ENCODE measurements around the gene EMP3.
"Not testable (repeated sequence)": the region's sequence is repeated elsewhere in the genome, so short reads cannot be mapped to it uniquely, and the experiment has no call there.

EMP3 gene, protein sequence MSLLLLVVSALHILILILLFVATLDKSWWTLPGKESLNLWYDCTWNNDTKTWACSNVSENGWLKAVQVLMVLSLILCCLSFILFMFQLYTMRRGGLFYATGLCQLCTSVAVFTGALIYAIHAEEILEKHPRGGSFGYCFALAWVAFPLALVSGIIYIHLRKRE

DNA sequence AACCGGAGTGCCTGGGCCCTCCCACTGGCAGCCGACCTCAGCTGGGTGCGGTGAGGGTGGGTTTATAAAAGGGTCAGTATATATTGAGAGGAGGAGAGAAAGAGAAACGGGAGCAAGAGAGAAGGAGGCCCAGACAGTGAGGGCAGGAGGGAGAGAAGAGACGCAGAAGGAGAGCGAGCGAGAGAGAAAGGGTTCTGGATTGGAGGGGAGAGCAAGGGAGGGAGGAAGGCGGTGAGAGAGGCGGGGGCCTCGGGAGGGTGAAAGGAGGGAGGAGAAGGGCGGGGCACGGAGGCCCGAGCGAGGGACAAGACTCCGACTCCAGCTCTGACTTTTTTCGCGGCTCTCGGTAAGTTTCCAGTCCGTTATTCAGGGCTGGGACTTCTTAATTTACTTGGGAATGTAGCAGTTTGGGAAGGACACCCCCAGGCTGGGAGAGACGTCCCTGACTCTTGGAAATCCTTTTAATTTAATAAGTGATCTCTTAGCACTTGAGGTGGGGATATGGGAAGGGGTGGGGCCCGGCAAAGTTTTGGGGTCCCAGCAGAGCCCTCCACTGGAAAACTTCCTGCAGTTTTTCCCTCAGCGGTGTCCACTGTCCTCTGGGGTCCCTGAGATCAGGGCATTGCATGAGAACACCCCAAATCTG, at the start of gene EMP3:
Gene EMP3, plus strand, starts transcription at position 288 of the 646 bp plus-strand sequence. CDS start 1,293 bp downstream, outside the sequence.
- peak; percentile 90 for FAIRE-seq

GRCh38 chr19:48279747-48280146, 45.6 kb upstream of the EMP3 start:
- FAIRE-seq, result no peak

DNA sequence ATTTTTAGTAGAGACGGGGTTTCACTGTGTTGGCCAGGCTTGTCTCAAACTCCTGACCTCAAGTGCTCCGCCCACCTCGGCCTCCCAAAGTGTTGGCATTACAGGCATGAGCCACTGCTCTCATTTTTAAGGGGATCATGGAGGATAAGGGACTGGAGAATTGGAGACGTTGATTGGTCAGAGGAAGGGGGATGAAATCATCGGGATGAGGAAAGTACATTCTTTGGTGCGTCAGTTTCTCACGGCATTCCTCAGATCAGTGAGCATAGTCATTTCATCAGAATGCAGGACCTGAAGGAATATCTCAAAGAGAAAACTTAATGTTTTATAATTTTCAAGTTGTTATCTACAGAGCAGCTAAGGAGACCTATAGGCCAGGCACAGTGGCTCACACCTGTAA, 41.4 kb upstream of the EMP3 start:
- no peak for FAIRE-seq

DNA sequence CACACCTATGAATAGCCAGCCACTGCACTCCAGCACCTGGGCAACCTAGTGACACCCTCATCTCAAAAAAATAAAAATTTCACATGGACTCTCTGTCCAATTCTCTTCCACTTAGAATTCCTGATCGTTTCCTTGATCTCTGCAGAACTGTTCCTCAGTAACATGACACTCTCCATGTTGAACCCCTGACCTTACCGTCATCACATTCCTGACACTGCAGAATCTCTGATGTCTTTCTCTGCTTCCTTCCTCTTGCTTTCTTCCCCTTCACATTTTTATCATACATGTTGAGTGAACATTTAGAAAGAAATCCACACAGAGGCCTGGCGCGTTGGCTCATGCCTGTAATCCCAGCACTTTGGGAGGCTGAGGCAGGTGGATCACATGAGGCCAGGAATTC, 40.5 kb upstream of the EMP3 start:
- FAIRE-seq, result no peak

DNA sequence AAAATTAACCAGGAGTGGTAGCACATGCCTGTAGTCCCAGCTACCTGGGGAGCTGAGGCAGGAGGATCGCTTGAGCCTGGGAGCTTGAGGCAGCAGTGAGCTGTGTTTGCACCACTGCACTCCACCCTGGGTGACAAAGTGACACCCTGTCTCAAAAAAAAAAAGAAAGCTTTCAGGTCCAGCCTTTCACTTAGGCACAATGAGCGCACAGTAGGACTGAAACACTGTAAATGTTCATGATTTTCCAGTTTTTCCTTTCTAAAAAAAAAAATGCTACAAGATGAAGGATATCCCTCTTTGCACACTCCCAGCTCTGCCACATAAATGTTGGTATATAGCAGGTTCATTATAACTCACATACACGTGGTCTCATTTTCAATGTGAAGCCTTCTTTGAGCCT, 37.6 kb upstream of the EMP3 start:
- FAIRE-seq, result no peak

DNA sequence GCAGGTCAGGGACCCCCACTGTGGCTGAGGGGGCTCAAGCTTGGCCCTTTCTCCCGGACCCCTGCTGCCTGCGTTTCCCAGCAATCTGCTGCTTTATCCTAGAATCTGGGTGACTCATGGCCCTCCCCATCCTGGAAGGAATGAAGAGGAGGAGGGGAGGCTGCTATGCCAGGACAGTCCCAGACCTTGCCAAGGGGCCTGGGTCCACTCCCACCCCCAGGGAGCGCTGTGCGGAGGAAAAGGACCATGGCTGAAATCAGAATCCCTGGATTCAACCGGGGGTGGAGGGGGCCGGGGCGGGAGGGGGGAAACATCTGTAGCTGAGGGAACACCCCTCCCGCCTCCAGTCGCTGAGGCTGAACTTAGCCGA, 35.0 kb upstream of the EMP3 start:
- FAIRE-seq, result no peak

DNA sequence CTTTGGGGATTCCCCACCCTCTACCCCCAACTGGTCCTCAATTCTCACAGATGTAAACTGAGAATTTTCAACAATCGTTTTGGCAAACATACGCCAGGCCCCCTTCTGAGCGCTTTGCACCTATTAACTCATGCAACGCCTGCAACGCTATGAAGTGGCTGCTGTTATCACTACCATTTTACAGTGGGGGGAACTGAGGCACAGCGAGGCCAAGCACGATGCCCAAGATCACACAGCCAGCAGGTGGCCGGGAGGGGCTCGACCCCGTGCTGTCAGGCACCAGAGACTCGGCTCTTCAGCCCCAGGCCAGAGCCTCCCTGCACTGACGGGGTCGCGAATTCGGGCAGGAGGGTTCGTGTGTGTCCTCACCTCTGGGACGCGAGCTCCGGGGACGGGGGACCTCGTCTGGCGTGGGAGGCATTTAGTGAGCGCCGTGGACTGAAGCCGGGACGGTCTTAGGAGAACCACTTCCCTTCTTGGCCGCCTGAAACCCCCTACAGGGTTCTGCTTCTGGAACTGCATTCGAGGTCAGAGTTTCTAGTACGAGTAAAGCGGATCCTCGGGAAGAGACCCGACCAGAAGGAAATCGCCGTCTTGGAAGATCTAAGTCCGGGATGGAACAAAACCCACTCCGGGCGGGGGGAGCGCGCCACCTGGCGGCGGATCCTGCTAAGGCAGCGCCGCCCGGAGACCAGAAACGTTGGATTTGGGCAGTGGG, 34.4 kb upstream of the EMP3 start:
- FAIRE-seq, result peak; percentile 92

DNA sequence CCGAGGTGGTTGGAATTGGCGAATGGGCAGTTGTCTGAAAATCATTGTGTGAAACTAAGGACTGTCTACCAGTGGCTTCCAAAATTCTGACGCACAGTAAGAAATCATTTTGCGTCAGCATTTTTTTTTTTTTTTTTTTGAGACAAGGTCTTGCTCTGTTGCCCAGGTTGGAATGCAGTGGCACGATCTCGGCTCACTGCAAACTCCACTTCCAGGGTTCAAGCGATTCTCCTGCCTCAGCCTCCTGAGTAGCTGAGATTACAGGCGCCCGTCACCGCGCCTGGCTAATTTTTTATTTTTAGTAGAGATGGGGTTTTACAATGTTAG, 33.9 kb upstream of the EMP3 start:
- FAIRE-seq, result not testable (repeated sequence)

GRCh38 chr19:48292798-48293197, 32.6 kb upstream of the EMP3 start:
- no peak for FAIRE-seq

GRCh38 chr19:48295458-48295857, 29.9 kb upstream of the EMP3 start:
- FAIRE-seq, result no peak

GRCh38 chr19:48296963-48297734, 28.2 kb upstream of the EMP3 start:
- FAIRE-seq, result no peak

- no peak for FAIRE-seq
These were observed 27.4 kb upstream of the EMP3 start for GRCh38 chr19:48297975-48298374.

GRCh38 chr19:48301886-48302599, 23.3 kb upstream of the EMP3 start:
- FAIRE-seq, result no peak

GRCh38 chr19:48302600-48302959, 22.8 kb upstream of the EMP3 start:
- no peak for FAIRE-seq

- FAIRE-seq, result no peak
These were observed 22.0 kb upstream of the EMP3 start for GRCh38 chr19:48303367-48303766.

GRCh38 chr19:48303866-48304265, 21.5 kb upstream of the EMP3 start:
- FAIRE-seq, result no peak

DNA sequence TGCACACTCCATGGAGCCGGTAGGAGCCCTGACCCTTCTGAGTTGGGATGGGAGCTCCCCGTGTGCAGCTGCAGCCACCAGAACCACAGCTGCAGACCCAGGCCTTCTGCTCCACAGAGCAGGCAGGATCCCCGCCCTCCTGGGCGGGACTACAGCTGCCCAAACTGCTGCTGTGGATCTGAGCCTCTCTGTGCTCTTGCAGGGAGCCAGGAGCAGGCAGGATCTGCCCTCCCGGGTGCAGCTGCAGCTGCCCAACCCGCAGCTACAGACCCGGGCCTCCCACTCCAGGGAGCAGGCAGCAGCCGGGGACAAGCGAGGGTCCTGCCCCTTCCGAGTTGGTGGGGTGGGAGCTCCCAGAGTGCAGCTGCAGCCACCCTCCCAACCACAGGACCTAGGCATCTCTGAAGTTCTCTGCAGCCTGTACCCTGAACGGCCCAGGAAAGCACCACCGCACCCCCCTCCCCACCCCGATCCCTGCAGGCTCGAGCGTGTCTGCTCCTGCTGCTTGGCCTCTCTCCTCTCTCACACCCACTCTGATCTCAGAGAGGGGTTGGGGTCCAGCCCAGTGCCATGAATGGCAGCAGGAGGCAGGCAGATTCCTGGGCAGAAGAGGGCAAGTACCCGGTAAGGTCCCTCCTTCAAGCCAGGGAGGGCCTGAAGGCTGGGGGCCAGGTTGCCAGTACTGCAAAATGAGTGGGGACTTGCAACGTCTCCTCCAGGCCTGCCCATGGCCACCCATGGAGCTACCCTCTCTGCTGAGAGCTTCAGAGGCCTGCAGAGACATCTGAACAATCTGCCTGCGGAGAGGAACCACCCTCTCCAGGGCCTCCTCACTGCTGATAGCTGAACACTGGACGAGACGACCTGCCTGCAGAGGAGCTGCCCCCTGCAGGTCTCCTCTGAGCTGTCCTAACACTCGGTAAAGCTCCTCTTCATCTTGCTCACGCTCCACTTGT, 16.4 kb upstream of the EMP3 start:
- FAIRE-seq, result no peak

DNA sequence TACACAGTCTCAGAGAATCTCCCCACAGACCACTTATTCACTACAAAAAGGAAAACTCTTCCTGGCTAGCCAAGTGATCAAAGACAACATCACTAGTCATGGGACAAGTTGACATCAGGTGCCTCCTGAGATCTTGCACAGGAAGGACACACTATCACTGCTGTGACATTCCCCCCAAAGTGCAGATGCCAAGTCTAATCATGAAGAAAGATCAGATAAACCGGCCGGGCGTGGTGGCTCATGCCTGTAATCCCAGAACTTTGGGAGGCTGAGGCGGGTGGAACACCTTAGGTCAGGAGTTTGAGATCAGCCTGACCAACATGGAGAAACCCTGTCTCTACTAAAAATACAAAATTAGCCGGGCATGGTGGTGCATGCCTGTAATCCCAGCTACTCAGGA, 15.6 kb upstream of the EMP3 start:
- FAIRE-seq, result not testable (repeated sequence)

- FAIRE-seq, result no peak
These were observed 15.1 kb upstream of the EMP3 start for GRCh38 chr19:48310227-48310626.

- FAIRE-seq, result no peak
These were observed 14.0 kb upstream of the EMP3 start for GRCh38 chr19:48311384-48311783.

GRCh38 chr19:48315712-48316111, 9.6 kb upstream of the EMP3 start:
- FAIRE-seq, result no peak

DNA sequence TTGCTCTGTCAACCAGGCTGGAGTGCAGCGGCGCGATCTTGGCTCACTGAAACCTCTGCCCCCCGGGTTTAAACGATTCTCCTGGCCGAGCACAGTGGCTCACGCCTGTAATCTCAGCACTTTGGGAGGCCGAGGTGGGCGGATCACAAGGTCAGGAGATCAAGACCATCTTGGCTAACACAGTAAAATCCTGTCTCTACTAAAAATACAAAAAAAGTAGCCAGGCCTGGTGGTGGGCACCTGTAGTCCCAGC, 7.7 kb upstream of the EMP3 start:
- not testable (repeated sequence) for FAIRE-seq

Measured in G401.6 (cell line).